Parathyroid adenoma (tissue), 2 donors: ENCODE results near the gene HES4.

Experiments used
- H2AFZ ChIP-seq: fragments of 300-600 bp; sonication (generic); one replicate; pipeline ENCODE4 v1.7.0; 2017; ENCODE audit warnings: antibody characterized with exemption, mild to moderate bottlenecking
- H3K27ac ChIP-seq: fragments of 300-600 bp; sonication (generic); one replicate; pipeline ENCODE4 v1.7.0; 2017
- H3K27me3 ChIP-seq: fragments of 300-600 bp; sonication (generic); one replicate; pipeline ENCODE4 v1.7.0; 2017; ENCODE audit warnings: low read length; ENCODE audit not compliant: control insufficient read depth, insufficient read depth
- H3K36me3 ChIP-seq: fragments of 300-600 bp; sonication (generic); one replicate; pipeline ENCODE4 v1.7.0; 2017; ENCODE audit warnings: low read length; ENCODE audit not compliant: control insufficient read depth, insufficient read depth
- H3K4me1 ChIP-seq: fragments of 300-600 bp; sonication (generic); one replicate; pipeline ENCODE4 v1.7.0; 2017; ENCODE audit warnings: control low read depth
- H3K4me2 ChIP-seq: fragments of 300-600 bp; sonication (generic); one replicate; pipeline ENCODE4 v1.7.0; 2017; ENCODE audit warnings: low read length
- H3K4me3 ChIP-seq: fragments of 300-600 bp; sonication (generic); one replicate; pipeline ENCODE4 v1.7.0; 2017; ENCODE audit warnings: low read depth, low read length
- H3K79me2 ChIP-seq: fragments of 300-600 bp; sonication (generic); one replicate; pipeline ENCODE4 v1.7.0; 2017; ENCODE audit warnings: control low read depth
- H3K9ac ChIP-seq: fragments of 300-600 bp; sonication (generic); one replicate; pipeline ENCODE4 v1.7.0; 2017; ENCODE audit warnings: mild to moderate bottlenecking
- H3K9me3 ChIP-seq: fragments of 300-600 bp; sonication (generic); one replicate; pipeline ENCODE4 v1.7.0; 2017; ENCODE audit warnings: low read length; ENCODE audit not compliant: control insufficient read depth
- CTCF ChIP-seq: fragments of 300-600 bp; sonication (generic); IDR thresholded peaks from one replicate; pipeline ENCODE4 v1.7.0; 2017; ENCODE audit warnings: antibody characterized with exemption, mild to moderate bottlenecking
- donor health status: primary hyperparathyroidism.

Gene HES4

GRCh38 chr1:956636-957035 is 43.3 kb downstream of the HES4 start:
- no peaks in the 10 kb centered on the region for H3K4me1 ChIP-seq
- no peaks in the 10 kb centered on the region for H3K9me3 ChIP-seq
- no peak overlapping the region for H2AFZ ChIP-seq
- H3K4me3 ChIP-seq, result no peak overlapping the region
- H3K27me3 ChIP-seq, result no peaks in the 10 kb centered on the region
- no peak overlapping the region for H3K27ac ChIP-seq
- no peak for TF ChIP-seq CTCF
- H3K36me3 ChIP-seq, result no peaks in the 10 kb centered on the region
- H3K4me2 ChIP-seq, result no peak overlapping the region
- no peak overlapping the region for H3K9ac ChIP-seq
- no peaks in the 10 kb centered on the region for H3K79me2 ChIP-seq

GRCh38 chr1:955474-955873 is 44.4 kb downstream of the HES4 start:
- Histone ChIP-seq H3K9ac (no peak overlapping the region), H3K4me3 (no peak overlapping the region), H3K4me2 (no peak overlapping the region), H3K9me3 (no peaks in the 10 kb centered on the region), H3K4me1 (no peaks in the 10 kb centered on the region), H3K79me2 (no peaks in the 10 kb centered on the region), H3K27ac (no peak overlapping the region), H2AFZ (no peak overlapping the region), H3K36me3 (no peaks in the 10 kb centered on the region), H3K27me3 (no peaks in the 10 kb centered on the region)
- TF ChIP-seq CTCF, result no peak

- no peaks in the 10 kb centered on the region for H3K79me2 ChIP-seq
- no peak overlapping the region for H3K4me3 ChIP-seq
- no peaks in the 10 kb centered on the region for H3K9me3 ChIP-seq
- no peak overlapping the region for H3K4me2 ChIP-seq
- TF ChIP-seq CTCF, result no peak
- H2AFZ ChIP-seq, result no peak overlapping the region
- no peaks in the 10 kb centered on the region for H3K27me3 ChIP-seq
- H3K4me1 ChIP-seq, result no peaks in the 10 kb centered on the region
- no peak overlapping the region for H3K27ac ChIP-seq
- no peak overlapping the region for H3K9ac ChIP-seq
- no peaks in the 10 kb centered on the region for H3K36me3 ChIP-seq
Observed at GRCh38 chr1:954927-955326, 45.0 kb downstream of the HES4 start.

- no peak overlapping the region for H3K4me3 ChIP-seq
- H2AFZ ChIP-seq, result no peak overlapping the region
- no peaks in the 10 kb centered on the region for H3K36me3 ChIP-seq
- no peaks in the 10 kb centered on the region for H3K79me2 ChIP-seq
- no peaks in the 10 kb centered on the region for H3K27me3 ChIP-seq
- H3K4me1 ChIP-seq, result no peaks in the 10 kb centered on the region
- no peaks in the 10 kb centered on the region for H3K9me3 ChIP-seq
- no peak for TF ChIP-seq CTCF
- no peak overlapping the region for H3K27ac ChIP-seq
- no peak overlapping the region for H3K4me2 ChIP-seq
- no peak overlapping the region for H3K9ac ChIP-seq
Observed at GRCh38 chr1:953524-954320, 46.2 kb downstream of the HES4 start.

GRCh38 chr1:952603-953002 is 47.3 kb downstream of the HES4 start:
- Histone ChIP-seq H3K9me3 (no peaks in the 10 kb centered on the region), H3K4me3 (no peak overlapping the region), H3K36me3 (no peaks in the 10 kb centered on the region), H3K9ac (no peak overlapping the region), H3K4me1 (no peaks in the 10 kb centered on the region), H3K27me3 (no peaks in the 10 kb centered on the region), H3K79me2 (no peaks in the 10 kb centered on the region), H3K27ac (no peak overlapping the region), H3K4me2 (no peak overlapping the region), H2AFZ (no peak overlapping the region)
- no peak for TF ChIP-seq CTCF
